Measurements from ENCODE around the gene KDM4B.
"Not testable (repeated sequence)": the region's sequence is repeated elsewhere in the genome, so short reads cannot be mapped to it uniquely, and the experiment has no call there.

DNA sequence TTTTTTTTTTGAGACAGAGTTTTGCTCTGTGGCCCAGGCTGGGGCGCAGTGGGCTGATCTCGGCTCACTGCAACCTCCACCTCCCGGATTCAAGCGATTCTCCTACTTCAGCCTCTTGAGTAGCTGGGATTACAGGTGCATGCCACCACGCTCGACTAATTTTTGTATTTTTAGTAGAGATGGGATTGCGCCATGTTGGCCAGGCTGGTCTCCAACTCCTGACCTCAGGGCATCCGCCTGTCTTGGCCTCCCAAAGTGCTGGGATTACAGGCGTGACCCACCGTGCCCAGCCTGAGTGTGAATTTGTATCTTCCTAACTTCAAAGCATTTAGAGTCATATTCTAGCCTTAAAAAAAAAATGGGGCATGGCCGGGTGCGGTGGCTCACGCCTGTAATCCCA, 6.7 kb downstream of the KDM4B start:
- not testable (repeated sequence) for TF ChIP-seq POLR2AphosphoS5 (IDR thresholded peaks at IDR 0.05; ENCODE audit: low read depth, low read length); SP2 (IDR thresholded peaks at IDR 0.05; ENCODE audit: low read length); SIN3A (conservative IDR thresholded peaks at IDR 0.05 in 1 of 2, IDR thresholded peaks at IDR 0.05 in 1 of 2; ENCODE audit: low read depth in 1 of 2, low read length in 2 of 2); CTCF (IDR thresholded peaks at IDR 0.05; ENCODE audit: control extremely low read depth in 1 of 3, insufficient read depth in 1 of 3, low read depth in 1 of 3, low read length in 3 of 3); CEBPB (IDR thresholded peaks at IDR 0.05; ENCODE audit: low read depth, low read length); JUND (IDR thresholded peaks at IDR 0.05; ENCODE audit: low read length); CBX5 (IDR thresholded peaks at IDR 0.05; ENCODE audit: low read depth, low read length); CHD1 (IDR thresholded peaks at IDR 0.05; ENCODE audit: low read depth, low read length); CBX8 (IDR thresholded peaks at IDR 0.05; ENCODE audit: borderline replicate concordance, low read depth, low read length); KDM1A (IDR thresholded peaks at IDR 0.05; ENCODE audit: borderline replicate concordance, low read length); HDAC2 (IDR thresholded peaks at IDR 0.05; ENCODE audit: borderline replicate concordance in 1 of 2, low read depth in 2 of 2, low read length in 2 of 2); BRCA1 (IDR thresholded peaks at IDR 0.05; ENCODE audit: low read depth, low read length)
